DMS153 treated with DMSO at 0.1 percent for 48 hours (cell line): Measurements from ENCODE around the gene FGF3.

ENCODE experiments used
- DNase-seq: peaks from one replicate; lab custom pipeline; 2025; ENCODE audit not compliant: unreplicated experiment; lab: John Stamatoyannopoulos, UW

Gene FGF3

DNA sequence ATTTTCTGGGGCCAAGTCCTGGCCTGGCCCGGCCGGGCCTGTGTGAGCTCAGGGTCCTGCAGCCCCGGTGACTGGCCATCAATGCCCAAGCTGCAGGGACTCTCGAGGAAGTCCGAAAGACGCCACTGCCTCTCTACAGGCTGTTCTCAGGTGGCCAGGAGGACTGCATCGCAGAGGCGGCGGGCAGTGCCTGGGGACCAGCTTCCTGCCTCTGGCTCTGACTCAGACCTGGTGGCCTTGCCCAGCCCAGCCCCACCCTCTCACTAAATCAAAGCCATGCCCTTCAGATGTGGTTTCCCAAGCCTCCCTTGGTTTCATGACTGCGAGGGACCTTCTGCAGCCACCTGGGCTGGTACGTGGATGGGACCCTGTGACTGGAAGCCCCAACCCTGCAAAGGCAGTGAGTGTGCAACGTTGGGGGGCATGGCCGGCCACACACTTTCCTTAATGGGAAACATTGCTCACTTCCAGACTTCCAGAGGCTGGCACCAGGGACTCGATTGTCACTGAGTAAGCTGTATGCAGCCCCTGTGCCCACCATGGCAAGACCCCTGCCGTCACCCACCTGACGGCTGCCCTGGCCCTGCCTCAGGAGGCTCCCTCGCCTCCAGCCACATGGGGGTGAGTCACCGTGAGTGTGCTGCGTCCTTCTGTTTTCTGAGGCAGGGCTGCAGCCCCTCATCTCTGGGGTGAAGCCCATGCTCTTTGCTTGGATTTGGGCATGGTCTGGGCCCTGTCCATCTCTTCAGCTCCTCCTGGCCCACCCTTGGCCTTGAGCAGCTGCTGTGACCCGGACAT is 6.0 kb upstream of the FGF3 start:
- no peak for DNase-seq

DNA sequence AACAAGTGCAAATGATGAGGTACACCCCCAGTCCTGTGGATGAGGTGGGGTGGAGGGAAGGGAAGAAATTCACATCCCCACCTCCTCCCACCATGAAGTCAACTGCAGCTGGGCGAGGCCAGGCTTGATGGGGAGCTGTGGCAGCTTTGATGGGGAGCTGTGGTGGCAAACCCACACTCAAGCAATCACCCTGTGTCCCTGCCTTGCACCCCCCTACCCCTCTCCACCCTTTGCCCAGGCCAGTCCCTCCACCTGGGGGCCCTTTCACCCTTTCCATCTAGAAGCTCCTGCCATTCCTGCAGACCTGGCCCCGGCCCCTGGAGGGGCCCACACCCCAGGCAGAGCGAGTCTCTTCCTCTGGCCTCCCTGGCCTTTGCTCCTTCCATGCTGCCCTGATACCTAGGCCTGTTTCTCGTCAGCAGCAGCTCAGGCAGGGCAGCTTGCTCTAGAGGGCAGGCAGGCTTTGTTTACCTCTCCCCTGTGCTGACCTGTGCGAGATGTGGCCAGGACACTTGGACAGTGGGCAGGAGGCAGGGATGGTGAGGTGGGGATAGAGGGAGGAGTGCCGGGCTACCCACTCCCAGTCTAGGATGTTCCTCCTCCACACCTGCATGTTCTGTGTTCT is 4.5 kb upstream of the FGF3 start:
- no peak for DNase-seq

DNA sequence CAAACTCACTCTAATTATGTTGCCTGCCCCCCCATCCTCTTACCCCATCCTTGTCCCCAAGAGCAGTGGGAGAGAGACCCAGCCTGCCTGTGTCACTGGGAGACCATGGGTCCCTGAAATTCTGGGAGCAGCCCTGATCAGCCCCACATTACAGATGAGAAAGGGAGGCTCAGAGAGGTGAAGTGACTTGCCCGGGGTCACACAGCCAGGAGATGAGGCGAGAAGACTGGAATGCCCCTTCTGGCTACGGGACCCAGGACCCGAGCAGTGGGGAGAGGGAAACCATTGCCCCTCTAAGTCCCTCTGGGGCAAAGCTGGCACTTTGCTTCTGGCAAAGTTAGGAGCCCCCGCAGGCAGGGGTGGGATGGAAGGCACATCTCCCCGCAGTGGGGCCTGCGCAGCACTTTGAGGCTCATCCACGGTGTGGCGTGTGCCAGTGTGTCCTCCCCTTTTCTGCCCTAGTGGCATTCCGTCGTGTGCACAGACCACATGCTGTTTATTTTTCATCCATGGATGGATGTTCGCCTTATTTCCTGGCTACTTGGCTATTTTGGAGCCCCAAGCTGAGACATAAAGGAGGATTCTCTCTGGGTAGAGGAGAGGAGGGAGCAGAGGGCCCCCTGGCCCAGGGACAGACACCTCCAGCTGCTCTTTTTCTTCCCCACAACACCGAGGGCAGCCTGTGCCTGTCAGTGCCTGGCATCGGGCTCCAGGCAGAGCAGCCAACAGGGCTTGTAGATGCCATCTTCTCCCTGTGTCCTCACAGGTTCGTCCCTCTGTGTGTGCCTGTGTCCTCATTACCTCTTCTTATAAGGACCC is 3.7 kb upstream of the FGF3 start:
- no peak for DNase-seq

DNA sequence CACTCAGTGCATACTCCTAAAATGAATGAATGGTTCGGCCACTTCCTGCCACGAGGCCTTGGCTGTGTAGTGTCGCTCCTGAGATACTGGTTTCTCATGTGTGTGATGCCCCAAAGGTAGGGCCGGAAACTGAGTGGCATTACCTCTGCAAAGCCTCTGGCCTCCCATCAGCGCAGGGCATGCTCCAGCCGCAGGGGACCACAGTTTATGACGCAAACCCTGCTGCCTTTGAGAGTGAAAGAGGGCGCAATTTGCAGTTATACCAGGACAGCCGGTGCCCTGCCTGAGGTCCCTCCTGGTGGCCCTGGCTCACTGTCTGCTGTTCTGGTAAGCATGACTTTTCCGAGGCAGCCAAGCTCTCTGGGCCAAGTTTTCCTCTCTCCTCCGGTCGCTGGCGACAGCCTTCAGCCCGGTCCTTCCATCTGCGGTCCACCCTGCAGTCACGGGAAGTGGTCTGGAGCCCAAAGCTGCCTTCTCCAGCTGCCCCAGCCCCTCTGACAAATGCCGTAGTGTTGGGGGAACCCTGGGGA is 2.4 kb upstream of the FGF3 start:
- DNase-seq, result no peak

DNA sequence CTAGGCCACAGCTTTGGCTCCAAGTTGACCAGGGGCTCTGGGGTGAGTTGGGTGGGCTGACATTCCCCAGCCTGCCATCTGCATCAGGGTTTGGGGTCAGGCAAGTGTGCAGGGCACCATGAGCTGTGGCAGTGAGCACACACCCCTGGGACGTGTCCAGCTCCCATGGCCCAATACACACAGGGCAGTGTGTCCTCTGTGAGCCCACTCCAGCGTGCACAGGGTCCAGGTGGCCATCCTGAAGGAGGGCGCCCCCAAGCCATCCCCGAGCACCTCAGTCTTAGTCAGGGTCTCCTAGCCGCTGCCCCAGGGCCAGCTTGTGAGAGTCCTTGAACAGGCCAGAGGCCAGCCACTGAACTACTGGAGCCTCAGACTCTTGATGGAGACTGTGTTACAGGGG is 1.2 kb upstream of the FGF3 start:
- DNase-seq, result no peak

DNA sequence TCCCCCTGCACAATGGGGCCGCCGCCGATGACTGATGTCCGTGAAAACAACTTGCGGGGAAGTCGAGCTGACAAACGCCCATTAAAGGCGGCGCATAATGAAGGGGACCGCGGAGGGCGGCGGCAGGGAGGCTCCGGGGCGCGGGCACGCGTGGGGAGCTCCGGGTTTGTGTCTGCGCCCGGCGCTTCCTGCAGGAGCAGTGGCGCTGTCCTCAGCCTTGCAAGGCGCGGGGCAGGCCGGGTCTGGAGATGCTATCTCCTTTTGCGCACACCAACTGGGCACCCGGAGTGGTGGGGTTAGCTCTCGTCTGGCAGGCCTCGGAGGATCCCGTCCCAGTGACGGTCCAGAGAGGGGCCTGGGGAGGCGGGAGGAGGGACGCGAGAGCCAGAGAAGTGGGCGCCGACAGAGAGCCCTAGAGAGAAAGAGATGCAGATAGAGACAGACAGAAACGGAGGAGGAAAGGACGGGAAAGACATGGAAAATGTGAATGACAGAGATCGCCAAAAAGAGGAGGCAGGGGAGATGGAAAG is 390 bp upstream of the FGF3 start:
- DNase-seq, result no peak

DNA sequence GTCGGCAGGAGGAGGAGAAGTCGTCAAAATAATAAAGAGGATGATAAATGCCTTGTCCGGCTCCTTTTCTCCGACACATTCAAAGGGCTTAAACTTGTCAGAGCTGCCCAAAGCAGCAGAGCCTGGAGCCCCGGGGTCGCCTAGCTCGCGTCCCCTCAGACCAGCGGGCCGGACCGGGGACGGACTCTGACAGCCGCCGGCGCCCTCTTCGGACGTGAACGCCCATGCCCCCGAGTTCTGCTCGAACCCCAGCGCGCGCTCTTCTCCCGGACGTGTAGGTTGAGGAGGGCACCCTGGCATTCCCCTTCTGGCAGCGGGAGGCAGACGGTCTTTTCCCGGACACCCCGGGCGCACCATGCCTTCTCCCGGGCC is 999 bp downstream of the FGF3 start:
- DNase-seq, result no peak

DNA sequence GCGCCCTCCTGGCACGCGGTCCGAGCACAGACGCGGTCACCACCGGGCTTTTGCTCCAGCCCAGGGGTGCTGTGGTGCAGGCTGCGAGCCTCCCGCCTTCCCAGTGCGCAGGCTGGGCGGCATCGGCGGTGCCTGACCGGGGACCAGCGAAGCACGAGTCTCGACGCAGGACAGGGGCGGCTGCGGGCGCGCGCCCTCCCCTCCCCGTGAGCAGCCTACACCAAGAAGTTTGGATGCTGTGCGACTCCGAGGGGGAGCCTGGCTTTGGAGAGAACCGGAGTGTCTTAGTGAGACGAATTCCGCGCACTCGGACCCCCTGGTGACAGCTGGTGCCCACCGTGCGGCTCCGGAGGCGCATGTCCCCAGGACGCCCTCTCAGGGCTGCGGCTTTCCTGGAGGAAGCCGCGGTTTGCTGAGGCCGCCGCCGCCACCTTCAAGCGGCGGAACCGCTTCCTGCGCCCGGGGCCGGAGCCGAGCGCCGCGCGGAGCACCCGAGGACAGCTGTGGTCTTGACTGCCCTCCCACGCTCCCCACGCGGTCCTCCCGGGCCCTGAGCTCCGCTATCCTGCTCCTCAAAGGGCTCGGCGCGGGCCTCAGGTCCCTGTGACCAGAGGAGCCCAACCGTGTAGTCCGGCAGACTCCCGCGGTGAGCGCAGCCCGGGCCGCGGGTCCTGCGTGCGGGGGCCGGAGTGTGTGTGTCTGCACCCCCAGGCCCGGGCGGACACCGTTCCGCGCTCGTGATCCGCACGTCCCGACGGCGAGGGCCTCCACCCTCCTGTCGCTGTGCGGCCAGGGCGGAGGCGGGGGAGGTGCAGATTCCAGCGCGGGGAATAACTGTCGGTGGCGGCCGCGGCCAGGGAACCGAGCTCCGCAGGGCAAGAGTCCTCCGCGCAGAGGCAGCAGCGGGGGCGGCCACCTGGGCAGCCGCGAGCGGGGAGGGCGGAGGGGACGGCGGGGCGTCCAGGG is 1.7 kb downstream of the FGF3 start:
- DNase-seq, result no peak

DNA sequence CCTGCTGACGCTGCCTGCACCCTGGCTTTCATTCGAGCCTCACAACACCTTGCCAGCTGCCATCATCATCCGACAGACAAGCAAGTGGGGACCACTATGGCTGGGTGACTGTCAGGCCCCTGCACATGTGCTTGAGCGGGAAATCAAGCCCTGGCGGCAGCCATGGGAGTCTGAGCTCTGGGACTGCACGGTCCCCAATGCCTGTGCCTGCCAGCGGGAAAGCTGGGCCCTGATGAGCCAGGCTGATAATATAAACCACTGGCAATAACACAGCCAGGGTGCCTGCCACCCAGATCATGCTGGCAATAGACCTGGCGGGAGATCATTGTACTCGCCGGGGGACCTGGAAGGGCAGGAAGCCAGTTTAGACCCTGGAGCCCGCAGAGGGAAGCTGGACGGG is 2.5 kb downstream of the FGF3 start:
- DNase-seq, result no peak

DNA sequence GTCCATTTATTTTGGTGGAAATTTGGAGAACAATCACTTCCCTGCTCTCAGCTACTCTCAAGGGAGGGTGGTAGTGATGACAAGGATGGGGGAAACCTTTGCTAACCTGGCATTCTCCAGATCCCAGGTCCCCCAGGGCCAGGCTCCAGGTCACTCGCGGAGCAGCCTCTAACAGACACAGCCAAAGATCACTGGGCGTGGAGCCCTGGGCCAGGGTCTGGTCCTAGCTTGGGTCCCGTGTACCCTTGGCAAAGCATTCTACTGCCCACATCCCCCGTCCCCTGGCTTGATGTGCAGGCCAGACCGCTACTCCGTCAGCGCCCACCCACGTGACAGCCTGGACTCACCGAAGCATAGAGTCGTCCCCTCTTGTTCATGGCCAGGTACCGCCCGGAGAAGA is 3.2 kb downstream of the FGF3 start:
- no peak for DNase-seq

DNA sequence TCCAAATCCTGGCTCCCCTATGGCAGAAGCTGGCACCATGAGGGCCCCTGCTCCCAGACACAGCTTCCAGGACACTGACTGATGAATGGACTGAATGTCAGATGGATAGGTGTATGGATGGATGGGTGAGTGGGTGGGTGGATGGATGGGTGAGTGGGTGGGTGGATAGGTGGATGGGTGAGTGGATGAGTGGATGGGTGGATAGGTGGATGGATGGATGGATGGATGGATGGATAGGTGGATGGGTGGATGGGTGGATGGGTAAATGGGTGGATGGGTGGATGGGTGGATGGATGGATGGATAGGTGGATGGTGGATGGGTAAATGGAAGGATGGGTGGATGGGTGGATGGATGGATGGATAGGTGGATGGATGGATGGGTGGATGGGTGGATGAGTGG is 4.3 kb downstream of the FGF3 start:
- DNase-seq, result no peak

DNA sequence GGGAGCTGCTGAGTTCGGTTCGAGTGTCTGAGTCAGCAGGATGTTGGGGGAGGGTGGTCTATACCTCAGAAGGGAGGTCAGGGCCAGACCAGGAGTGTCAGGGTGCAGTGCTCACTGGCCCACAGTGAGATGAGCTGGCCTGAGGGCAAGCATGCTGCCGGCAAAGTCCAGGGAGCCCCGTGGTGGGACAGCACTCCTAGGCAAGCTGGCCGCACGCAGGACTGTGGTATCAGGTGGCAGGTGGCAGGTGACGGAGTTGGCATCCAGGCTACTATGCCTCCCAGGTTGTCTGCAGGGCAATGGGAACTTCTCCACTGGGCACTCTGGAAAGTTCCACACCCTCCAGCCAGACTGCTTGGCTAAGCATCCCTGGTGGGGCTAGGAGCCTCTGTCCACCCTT is 4.8 kb downstream of the FGF3 start:
- no peak for DNase-seq

DNA sequence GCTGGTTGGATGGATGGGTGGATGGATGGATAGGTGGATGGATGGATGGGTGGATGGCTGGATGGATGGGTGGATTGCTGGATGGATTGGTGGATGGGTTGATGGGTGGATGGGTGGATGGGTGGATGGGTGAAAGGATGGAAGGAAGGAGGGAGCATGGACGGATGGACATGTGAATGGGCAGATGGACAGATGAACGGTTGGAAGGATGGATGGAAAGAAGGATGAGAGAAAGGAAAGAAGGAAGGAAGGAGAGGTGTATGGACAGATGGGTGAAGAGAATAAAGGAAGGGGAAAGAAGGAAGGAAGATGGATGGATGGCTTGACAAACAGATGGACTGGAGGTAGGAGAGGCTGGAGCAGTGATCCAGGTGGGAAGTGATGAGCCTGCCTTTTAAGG is 5.4 kb downstream of the FGF3 start:
- no peak for DNase-seq

DNA sequence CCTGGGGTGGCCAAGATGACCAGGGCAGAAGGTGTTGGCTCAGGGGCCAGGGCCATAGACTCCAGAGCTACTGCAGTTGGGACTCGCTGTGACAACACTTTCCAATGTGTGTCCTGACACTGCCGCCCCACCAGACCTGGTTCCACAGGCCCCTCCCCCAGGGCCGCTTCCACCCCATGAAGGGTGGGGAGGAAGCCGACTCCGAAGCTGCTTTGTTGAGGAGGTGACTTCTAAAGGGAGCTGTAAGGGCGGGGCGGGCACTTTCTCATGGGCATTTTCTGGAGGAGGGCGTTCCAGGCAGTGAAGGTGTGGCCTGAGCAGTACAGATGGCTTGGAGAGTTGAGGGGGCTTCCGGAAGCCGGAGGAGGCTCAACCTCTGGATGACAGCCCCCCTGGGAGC is 6.3 kb downstream of the FGF3 start:
- DNase-seq, result no peak

DNA sequence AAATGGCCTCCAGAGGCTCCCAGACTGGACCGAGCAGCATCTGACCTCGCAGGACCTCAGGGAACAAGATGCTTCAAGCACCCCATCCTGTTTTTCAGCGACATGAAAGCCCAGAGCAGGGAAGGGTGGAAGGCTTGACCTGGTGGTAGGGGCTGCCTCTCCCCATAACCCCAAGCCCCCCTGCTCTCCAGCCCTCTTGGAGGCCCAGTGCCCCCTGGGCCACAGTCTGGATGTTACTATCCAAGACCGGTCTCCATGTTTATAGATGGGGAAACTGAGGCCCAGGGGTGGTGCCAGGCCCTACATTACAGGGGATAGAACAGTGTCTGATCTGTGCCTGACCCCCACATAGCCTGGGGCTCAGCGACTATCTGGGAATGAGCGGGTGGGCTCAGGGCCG is 7.0 kb downstream of the FGF3 start:
- DNase-seq, result no peak

DNA sequence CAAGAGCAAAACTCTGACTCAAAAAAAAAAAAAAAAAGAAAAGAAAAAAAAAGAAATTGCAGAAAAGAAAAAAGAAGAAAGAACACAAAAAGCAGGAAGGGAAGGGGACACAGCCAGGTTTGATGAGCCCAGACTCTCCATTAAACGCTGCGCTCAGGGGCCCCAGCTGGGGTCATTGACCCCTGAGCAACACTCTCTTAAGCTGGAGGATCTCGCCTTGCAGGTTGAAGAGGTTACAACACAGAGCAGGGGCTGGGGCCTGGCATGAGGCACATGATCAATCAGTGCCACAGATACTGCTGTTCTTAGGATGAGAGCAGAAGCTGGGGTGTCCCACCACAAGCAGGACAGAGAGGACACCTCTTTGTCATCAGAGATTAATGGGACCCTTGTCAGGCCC is 7.8 kb downstream of the FGF3 start:
- DNase-seq, result no peak

DNA sequence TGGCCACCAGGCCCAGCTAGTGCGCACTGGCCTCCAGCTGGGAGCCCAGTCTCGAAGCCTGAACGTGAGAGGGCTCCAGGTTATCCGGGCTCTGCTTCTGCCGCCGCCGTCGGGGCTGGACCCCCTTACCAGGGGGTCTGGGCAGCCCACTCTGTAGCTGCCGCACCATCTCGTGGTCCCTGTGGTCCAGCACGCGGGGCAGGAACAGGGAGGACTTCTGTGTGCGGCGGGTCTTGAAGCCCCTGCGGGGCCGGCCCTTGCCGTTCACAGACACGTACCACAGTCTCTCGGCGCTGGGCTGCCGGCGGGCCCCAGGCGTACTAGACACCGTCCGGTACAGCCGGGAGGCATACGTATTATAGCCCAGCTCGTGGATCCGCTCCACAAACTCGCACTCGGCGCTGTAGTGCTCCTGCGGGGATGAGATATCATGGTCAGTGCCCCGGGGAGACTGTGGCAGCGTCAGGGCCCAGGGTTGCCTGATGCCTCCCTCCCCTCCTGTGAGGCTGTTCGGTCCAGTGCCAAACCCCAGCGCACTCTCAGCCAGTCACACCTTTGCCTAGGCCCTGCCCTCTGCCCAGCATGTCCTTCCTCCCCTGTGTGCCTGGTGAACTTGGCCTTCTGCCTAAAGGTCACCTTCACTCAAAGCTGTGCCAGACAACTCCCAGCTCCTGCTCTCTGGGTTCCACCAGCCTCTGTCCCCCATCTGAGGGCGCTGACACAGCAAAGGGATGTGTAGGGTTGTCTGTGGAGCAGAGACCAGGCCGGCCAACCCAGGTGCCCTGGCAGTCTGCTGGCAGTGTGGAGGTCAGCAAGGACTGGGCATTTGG is 8.7 kb downstream of the FGF3 start:
- DNase-seq, result no peak

DNA sequence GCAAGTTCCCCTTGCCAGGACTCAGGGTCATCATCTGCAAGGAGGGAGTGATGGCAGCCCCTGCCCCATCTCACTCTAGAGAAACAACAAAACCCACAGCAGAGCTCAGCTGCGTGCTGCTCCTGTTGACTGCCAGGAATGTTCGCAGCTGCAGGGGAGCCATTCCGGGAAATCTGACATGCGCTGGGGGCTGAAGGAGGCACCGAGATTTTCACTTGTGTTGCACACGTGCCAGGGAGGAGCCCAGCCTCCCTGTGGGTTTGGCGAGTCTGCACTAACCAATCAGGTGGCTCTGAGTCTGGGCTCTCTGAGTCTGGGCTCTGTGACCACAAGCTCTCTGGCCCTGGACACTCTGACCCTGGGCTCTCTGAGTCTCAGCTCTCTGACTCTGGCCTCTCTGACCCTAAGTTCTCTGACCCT is 10.5 kb downstream of the FGF3 start:
- DNase-seq, result no peak

DNA sequence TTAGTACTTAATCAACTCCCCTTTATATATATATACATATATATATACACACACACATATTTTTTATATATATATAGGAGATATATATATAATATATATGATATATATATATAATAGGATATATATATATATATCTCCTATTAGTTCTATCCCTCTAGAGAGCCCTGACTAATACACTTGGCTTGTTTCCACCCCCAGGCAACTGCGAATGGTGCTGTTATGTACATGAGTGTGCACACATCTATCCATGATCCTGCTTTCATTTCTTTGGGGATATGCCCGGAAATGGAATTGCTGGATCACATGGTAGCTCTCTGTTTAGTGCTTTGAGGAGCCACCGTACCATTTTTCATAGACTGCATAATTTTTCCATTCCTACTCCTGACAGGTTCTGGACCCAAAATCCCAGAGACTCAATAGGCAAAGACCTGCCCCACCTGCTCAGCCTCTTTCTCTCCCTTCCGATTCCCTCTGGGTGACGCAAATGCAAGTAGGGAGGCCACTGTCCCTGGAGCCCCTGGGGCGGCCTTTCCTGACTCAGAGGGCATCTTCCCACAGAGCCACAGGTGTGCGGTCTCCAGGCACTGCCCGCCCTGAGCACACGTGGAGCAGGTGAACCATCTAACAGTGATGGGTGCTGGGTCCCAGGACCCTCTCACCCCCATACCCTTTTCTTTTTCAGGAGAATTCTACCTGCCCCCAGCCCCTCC is 12.0 kb downstream of the FGF3 start:
- DNase-seq, result no peak
